Measurements from ENCODE around the gene MLLT1. TPM values are rescaled to one million over a fixed set of nuclear protein-coding genes. Genes with fewer than 3 reads are reported as not detected.

MLLT1 gene
- total and polyA plus RNA-seq, 10 of the 15 experiments (the other 5 are each of a cell fraction or from before 2014, with no cell fraction given), result 0.16 to 61.1 (median 8.5) TPM

GRCh38 chr19:6250909-6251308, 28.9 kb downstream of the MLLT1 start:
- no peak for DNase-seq (ENCODE audit: low read depth, low spot score)
- no peaks in the 10 kb centered on the region for H3K27me3 ChIP-seq (replicated peaks in 1 of 2; ENCODE audit: control insufficient read depth in 2 of 2, insufficient read depth in 2 of 2, low read length in 1 of 2)
- H3K4me1 ChIP-seq (ENCODE audit: control insufficient read depth, insufficient read depth, low read length), result peaks cover 11% of the 10 kb centered on the region
- no peaks in the 10 kb centered on the region for H4K20me1 ChIP-seq (ENCODE audit: control insufficient read depth, insufficient read depth)
- in situ Hi-C loops (cut with MboI) (no loop called here), intact Hi-C loops (cut with micrococcal nuclease; ENCODE audit: unreplicated experiment) (no loop called here)
- no peak overlapping the region for H2AFZ ChIP-seq (ENCODE audit: control insufficient read depth, low read depth, low read length)
- TF ChIP-seq FOXM1 (IDR thresholded peaks at IDR 0.05; ENCODE audit: low read depth, low read length) (no peak), PRDM15 (CRISPR knock-in tag; IDR thresholded peaks at IDR 0.05) (no peak), RAD51 (IDR thresholded peaks at IDR 0.05) (no peak), WRNIP1 (IDR thresholded peaks at IDR 0.05; ENCODE audit: borderline replicate concordance, low read depth, low read length) (no peak)
- no peak overlapping the region for H3K4me2 ChIP-seq (ENCODE audit: control insufficient read depth, insufficient read depth)
- H3K79me2 ChIP-seq (ENCODE audit: control insufficient read depth, insufficient read depth, low read length), result peaks cover 43% of the 10 kb centered on the region
- POLR2A ChIA-PET, result no interaction called here
- no peak overlapping the region for H3K27ac ChIP-seq (ENCODE audit: control insufficient read depth, insufficient read depth)
- H3K9ac ChIP-seq (ENCODE audit: control insufficient read depth, insufficient read depth, low read length), result no peak overlapping the region
- WGBS (ENCODE audit: insufficient coverage, insufficient replicate concordance, low lambda C conversion rate, missing lambda C conversion rate), result 98% methylated on average over 13 of the region's 13 CpGs
- FAIRE-seq, result no peak
- RAD21 ChIA-PET (ENCODE audit: unreplicated experiment), result no interaction called here
- CTCF ChIA-PET, result no interaction called here
- H3K36me3 ChIP-seq (ENCODE audit: control insufficient read depth in 2 of 2, insufficient read depth in 2 of 2, low read length in 1 of 2), result peaks cover 8% of the 10 kb centered on the region in 2 experiments
- SMC1A ChIA-PET (ENCODE audit: uncharacterized antibody, unreplicated experiment), result no interaction called here
- H3K9me3 ChIP-seq (replicated peaks; ENCODE audit: control insufficient read depth, insufficient read depth, low read length), result peaks cover 11% of the 10 kb centered on the region; the same call in 2 of the 3 replicates
- H3K4me3 ChIP-seq, result no peak overlapping the region
- ATAC-seq, result no peak
- BruUV-seq (replicated peaks), result no TSS peak
